Upper lobe of left lung (tissue), 6 donors: Measurements from ENCODE around the gene TMTC1. TPM values are rescaled to one million over a fixed set of nuclear protein-coding genes. Genes with fewer than 3 reads are reported as not detected.
A peak's percentile ranks its signal among the peaks of the same experiment; 100 is the strongest.

Source experiments
- ATAC-seq, 2 donors: fragments of 200-7000 bp; cut with Tn5 transposase; one replicate each; pipeline ENCODE4 v1.9.1; 2022; ENCODE audit warnings: mild to moderate bottlenecking in 2 of 2, moderate library complexity in 2 of 2; ENCODE audit not compliant: low FRiP score in 2 of 2
- DNase-seq, 2 donors: peaks; one replicate each; pipeline ENCODE4 v3.0.0-alpha.2; 2019 to 2020
- H3K27ac ChIP-seq, 4 donors: fragments of 200-600 bp; sonication (generic); one replicate each; pipeline ENCODE4 v1.5.1; 2016 to 2019
- H3K27me3 ChIP-seq, 4 donors: fragments of 200-600 bp; sonication (generic); one replicate each; pipeline ENCODE4 v1.5.1; 2017 to 2019
- H3K36me3 ChIP-seq, 4 donors: fragments of 200-600 bp; sonication (generic); one replicate each; pipeline ENCODE4 v1.5.1; 2016 to 2019
- H3K4me1 ChIP-seq, 4 donors: fragments of 200-600 bp; sonication (generic); one replicate each; pipeline ENCODE4 v1.5.1; 2018 to 2019
- H3K4me3 ChIP-seq, 4 donors: fragments of 200-600 bp; sonication (generic); one replicate each; pipeline ENCODE4 v1.5.1; 2017 to 2019; ENCODE audit warnings: mild to moderate bottlenecking in 2 of 4, moderate library complexity in 1 of 4
- H3K9me3 ChIP-seq, 4 donors: fragments of 200-600 bp; sonication (generic); one replicate each; pipeline ENCODE4 v1.5.1; 2018 to 2019
- EP300 ChIP-seq, 4 donors: sonication (generic); formaldehyde crosslinking; IDR thresholded peaks; one replicate each; pipeline ENCODE4 v1.5.1; 2017; ENCODE audit warnings: antibody characterized with exemption in 4 of 4, control low read depth in 2 of 4
- POLR2A ChIP-seq, 4 donors: fragments of 450-650 bp; IDR thresholded peaks; one replicate each; pipeline ENCODE4 v1.5.1; 2016 to 2017; ENCODE audit warnings: antibody characterized with exemption in 4 of 4, mild to moderate bottlenecking in 2 of 4
- POLR2AphosphoS5 ChIP-seq, 2 donors: sonication (generic); formaldehyde crosslinking; IDR thresholded peaks; one replicate each; pipeline ENCODE4 v1.5.1; 2017; ENCODE audit warnings: antibody characterized with exemption in 2 of 2
- WGBS, 2 donors: methylation state at CpG; one replicate each; pipeline ENCODE4 v1.1.5; 2017 to 2018; 5-methylcytosine and 5-hydroxymethylcytosine counted together
- total RNA-seq, 6 donors: library from RNA; depleted of rRNA in 4 of 6; stranded (reverse); fragments of >200 nt in 4 of 6; gene quantifications; one replicate each; pipeline versions ENCODE4 v1.1.0 to v1.2.1, GENCODE V29; 2016 to 2021
- TF ChIP-seq, protein P1 (sequence below), 6 experiments: fragments of 450-650 bp in 4 of 6; fragments of 200-600 bp in 2 of 6; sonication (generic) in 2 of 6; IDR thresholded peaks; one replicate each; pipeline ENCODE4 v1.5.1; 2016 to 2019; ENCODE audit warnings: antibody characterized with exemption in 6 of 6
- donor health status: DM: no; HTN: no; CAD: no; lungs with moderate emphysema.
- donor health status: DM: no; HTN: yes; CAD: no; lungs with severe emphysema.

TMTC1 gene
- total RNA-seq, 6 donors from 2014 or later = 25.1 to 39.3 (median 29.7) TPM

DNA sequence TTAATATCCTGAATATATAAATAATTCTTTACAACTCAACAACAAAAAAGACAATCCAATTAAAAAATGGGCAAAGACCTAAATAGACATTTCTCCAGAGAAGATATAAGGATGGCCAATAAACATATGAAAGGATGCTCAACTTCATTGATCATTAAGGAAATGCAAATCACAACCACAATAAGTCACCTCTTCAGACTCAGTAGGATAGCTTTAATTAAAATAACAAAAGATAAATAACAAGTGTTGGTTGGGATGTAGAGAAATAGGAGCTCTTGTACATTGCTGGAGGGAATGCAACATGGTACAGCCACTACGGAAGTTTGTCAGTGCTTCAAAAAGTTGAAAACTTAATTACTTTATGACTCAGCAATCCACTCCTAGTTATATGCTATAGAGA lies 156.5 kb downstream of the TMTC1 start:
- DNase-seq (no peak), ATAC-seq (no peak)
- H3K27ac ChIP-seq = no peak overlapping the region
- 89 to 96% methylated on average over 1 of the region's 1 CpG for WGBS, 2 donors
- no peak overlapping the region for H3K4me3 ChIP-seq
- no peaks in the 10 kb centered on the region for H3K27me3 ChIP-seq
- no peaks in the 10 kb centered on the region for H3K9me3 ChIP-seq
- no peak for TF ChIP-seq POLR2A (IDR thresholded peaks at IDR 0.05)
- TF ChIP-seq POLR2AphosphoS5 (IDR thresholded peaks at IDR 0.05) = no peak
- TF ChIP-seq EP300 (IDR thresholded peaks at IDR 0.05) = no peak
- TF ChIP-seq, protein P1, sequence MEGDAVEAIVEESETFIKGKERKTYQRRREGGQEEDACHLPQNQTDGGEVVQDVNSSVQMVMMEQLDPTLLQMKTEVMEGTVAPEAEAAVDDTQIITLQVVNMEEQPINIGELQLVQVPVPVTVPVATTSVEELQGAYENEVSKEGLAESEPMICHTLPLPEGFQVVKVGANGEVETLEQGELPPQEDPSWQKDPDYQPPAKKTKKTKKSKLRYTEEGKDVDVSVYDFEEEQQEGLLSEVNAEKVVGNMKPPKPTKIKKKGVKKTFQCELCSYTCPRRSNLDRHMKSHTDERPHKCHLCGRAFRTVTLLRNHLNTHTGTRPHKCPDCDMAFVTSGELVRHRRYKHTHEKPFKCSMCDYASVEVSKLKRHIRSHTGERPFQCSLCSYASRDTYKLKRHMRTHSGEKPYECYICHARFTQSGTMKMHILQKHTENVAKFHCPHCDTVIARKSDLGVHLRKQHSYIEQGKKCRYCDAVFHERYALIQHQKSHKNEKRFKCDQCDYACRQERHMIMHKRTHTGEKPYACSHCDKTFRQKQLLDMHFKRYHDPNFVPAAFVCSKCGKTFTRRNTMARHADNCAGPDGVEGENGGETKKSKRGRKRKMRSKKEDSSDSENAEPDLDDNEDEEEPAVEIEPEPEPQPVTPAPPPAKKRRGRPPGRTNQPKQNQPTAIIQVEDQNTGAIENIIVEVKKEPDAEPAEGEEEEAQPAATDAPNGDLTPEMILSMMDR (IDR thresholded peaks at IDR 0.05) = no peak
- H3K36me3 ChIP-seq = no peaks in the 10 kb centered on the region
- peaks cover 0 to 6% (median 2%) of the 10 kb centered on the region in 4 donors for H3K4me1 ChIP-seq

DNA sequence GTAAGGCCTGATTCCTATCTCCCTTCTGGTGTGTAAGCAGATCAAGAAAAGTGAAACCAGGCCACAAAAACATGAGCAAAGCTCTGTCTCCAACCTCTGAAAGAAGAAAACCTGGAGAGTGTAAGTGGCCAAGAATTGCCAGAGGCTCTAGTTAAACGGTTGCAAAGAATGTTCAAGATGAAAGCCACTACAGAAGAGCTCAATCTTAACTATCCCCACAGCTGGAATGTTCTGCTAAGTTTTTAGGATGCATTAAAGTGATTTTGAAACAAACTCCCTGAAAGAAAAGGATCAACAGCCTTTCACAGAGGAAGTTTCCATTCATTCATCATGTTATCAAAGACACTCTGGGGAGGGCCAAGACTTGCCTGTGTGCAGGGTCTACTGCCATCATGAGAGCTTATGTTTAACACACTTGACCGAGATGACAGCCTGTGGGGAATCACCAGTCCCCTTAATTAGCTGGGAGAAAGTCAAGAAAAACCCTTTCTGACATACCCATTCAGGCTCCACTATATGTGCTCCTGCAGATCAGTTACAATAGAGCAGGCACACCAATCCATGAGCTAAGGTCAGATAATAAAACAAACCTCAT lies 158.3 kb downstream of the TMTC1 start:
- peak overlapping the region in 1 of 4 donors; percentile 7 for H3K27ac ChIP-seq
- ATAC-seq = no peak
- H3K27me3 ChIP-seq = no peaks in the 10 kb centered on the region
- no peaks in the 10 kb centered on the region for H3K9me3 ChIP-seq
- H3K4me3 ChIP-seq = no peak overlapping the region
- TF ChIP-seq, protein P1 (IDR thresholded peaks at IDR 0.05) = no peak
- TF ChIP-seq POLR2A (IDR thresholded peaks at IDR 0.05) (no peak), POLR2AphosphoS5 (IDR thresholded peaks at IDR 0.05) (no peak), EP300 (IDR thresholded peaks at IDR 0.05) (no peak)
- no peaks in the 10 kb centered on the region for H3K36me3 ChIP-seq
- peaks cover 0 to 6% (median 2%) of the 10 kb centered on the region in 4 donors for H3K4me1 ChIP-seq
- no peak for DNase-seq
- WGBS, 2 donors = 23 to 43% methylated on average over 2 of the region's 2 CpGs

DNA sequence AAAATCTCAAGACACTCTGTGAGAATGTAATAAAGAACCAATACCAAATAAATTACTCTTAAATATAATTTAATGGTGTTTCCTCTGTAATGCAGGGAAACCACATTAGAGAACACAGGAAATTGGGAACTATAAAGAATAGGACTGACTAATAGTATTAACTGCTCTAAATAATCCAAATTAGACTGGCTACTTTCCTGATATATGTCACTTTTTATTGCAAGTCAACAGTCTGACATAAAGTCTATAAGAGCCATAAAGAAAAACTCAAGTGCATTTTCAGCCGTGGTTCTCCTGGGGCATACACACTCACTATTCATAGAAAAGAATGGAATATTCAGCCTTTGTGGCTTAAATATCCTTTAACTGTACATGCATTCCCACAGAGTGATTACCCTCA lies 161.5 kb downstream of the TMTC1 start:
- TF ChIP-seq EP300 (IDR thresholded peaks at IDR 0.05) = no peak
- no peak for TF ChIP-seq POLR2AphosphoS5 (IDR thresholded peaks at IDR 0.05)
- TF ChIP-seq POLR2A (IDR thresholded peaks at IDR 0.05) = no peak
- TF ChIP-seq, protein P1 (IDR thresholded peaks at IDR 0.05) = no peak
- 53 to 77% methylated on average over 1 of the region's 1 CpG for WGBS, 2 donors
- DNase-seq (no peak), ATAC-seq (no peak)
- no peak overlapping the region for H3K4me3 ChIP-seq
- H3K4me1 ChIP-seq = peaks cover 0 to 6% (median 2%) of the 10 kb centered on the region in 4 donors
- no peaks in the 10 kb centered on the region for H3K36me3 ChIP-seq
- no peak overlapping the region for H3K27ac ChIP-seq
- H3K27me3 ChIP-seq = no peaks in the 10 kb centered on the region
- H3K9me3 ChIP-seq = no peaks in the 10 kb centered on the region

DNA sequence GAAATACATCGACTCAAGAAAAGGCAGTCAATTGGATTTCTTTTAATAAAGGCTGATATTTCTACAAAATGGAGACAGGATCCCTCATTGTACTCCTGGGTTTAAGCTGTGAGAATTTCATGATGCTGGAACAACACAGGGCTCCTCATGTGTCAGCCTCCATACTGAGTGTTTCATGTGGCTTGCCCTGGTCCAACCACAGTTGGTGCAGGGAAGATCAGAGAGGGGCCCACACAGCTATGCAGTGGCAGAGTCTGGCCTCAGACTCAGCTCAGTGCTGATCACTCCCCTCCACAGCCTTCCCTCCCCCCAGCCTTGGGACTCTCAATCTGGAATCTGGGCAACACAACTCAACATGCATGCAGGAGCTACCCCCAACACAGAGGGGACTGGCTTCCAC lies 163.7 kb downstream of the TMTC1 start:
- no peaks in the 10 kb centered on the region for H3K9me3 ChIP-seq
- H3K4me1 ChIP-seq = peaks cover 0 to under 1% (median 0%) of the 10 kb centered on the region in 4 donors
- 95 to 100% methylated on average over 1 of the region's 1 CpG for WGBS, 2 donors
- no peak for ATAC-seq
- H3K36me3 ChIP-seq = no peaks in the 10 kb centered on the region
- no peak overlapping the region for H3K4me3 ChIP-seq
- DNase-seq = no peak
- no peak for TF ChIP-seq POLR2AphosphoS5 (IDR thresholded peaks at IDR 0.05)
- no peak for TF ChIP-seq EP300 (IDR thresholded peaks at IDR 0.05)
- TF ChIP-seq POLR2A (IDR thresholded peaks at IDR 0.05) = no peak
- TF ChIP-seq, protein P1 (IDR thresholded peaks at IDR 0.05) = no peak
- H3K27ac ChIP-seq = no peak overlapping the region
- no peaks in the 10 kb centered on the region for H3K27me3 ChIP-seq

DNA sequence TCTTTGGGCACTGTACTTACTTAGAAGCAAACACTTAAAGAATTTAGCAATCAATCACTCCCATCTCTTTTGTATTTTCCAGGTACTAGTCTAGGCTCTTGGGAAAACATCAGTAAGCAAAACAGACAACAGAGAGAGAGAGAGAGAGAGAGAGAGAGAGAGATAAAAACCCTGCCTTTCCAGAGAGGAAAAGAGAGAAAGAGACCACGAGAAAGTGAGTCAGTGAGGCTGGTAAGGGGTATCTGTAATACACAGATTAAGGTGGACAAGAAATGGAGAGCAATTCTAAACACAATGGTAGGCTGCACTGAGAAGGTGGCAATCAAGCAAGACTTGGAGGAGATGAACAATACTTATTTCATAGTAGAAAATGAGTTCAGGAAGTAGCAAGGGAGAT lies 166.3 kb downstream of the TMTC1 start:
- Histone ChIP-seq H3K27me3 (no peaks in the 10 kb centered on the region), H3K36me3 (no peaks in the 10 kb centered on the region), H3K4me1 (no peaks in the 10 kb centered on the region), H3K9me3 (no peaks in the 10 kb centered on the region), H3K4me3 (no peak overlapping the region), H3K27ac (no peak overlapping the region)
- TF ChIP-seq POLR2AphosphoS5 (IDR thresholded peaks at IDR 0.05) (no peak), EP300 (IDR thresholded peaks at IDR 0.05) (no peak), POLR2A (IDR thresholded peaks at IDR 0.05) (no peak)
- TF ChIP-seq, protein P1 (IDR thresholded peaks at IDR 0.05) = no peak
- ATAC-seq = no peak
- DNase-seq = no peak
- 42 to 48% methylated on average over 1 of the region's 1 CpG for WGBS, 2 donors
